Natural killer cell (primary cell): ENCODE data around the gene ARSG. TPM values are rescaled to one million over a fixed set of nuclear protein-coding genes. Genes with fewer than 3 reads are reported as not detected.
A peak's percentile ranks its signal among the peaks of the same experiment; 100 is the strongest.

Experiments used
- ATAC-seq, 3 donors: fragments of 150-1000 bp in 2 of 3; fragments of 200-7000 bp in 1 of 3; cut with Tn5 transposase; 1 replicate in 1 of 3; 2 replicates in 2 of 3; pipeline ENCODE4 v1.10.0; 2021; ENCODE audit warnings: mild to moderate bottlenecking in 2 of 3, moderate library complexity in 2 of 3
- DNase-seq, 2 donors: peaks; one replicate each; pipeline versions ENCODE4 v3.0.0 to v3.0.0-alpha.2; 2013 to 2021; ENCODE audit warnings: mixed read lengths in 1 of 2
- H3K27ac ChIP-seq: one replicate; pipeline ENCODE4 v1.5.1; 2013; ENCODE audit warnings: mild to moderate bottlenecking, low read length
- H3K27me3 ChIP-seq: one replicate; pipeline ENCODE4 v1.6.1; 2013; ENCODE audit warnings: low read length; ENCODE audit not compliant: control insufficient read depth, insufficient read depth
- H3K36me3 ChIP-seq: one replicate; pipeline ENCODE4 v1.6.1; 2013; ENCODE audit warnings: low read length; ENCODE audit not compliant: control insufficient read depth, insufficient read depth
- H3K4me1 ChIP-seq: one replicate; pipeline ENCODE4 v1.6.1; 2013; ENCODE audit warnings: low read length; ENCODE audit not compliant: control insufficient read depth, insufficient read depth
- H3K4me3 ChIP-seq: one replicate; pipeline ENCODE4 v1.5.1; 2013; ENCODE audit warnings: low read length
- H3K9me3 ChIP-seq: one replicate; pipeline ENCODE4 v1.6.1; 2013; ENCODE audit warnings: low read length; ENCODE audit not compliant: control insufficient read depth, insufficient read depth
- H3K27ac Mint-ChIP-seq, 2 donors: one replicate each; pipeline ENCODE4 v1.8.0; 2022; ENCODE audit warnings: mild to moderate bottlenecking in 2 of 2, mixed read lengths in 2 of 2, moderate library complexity in 1 of 2
- H3K27me3 Mint-ChIP-seq, 2 donors: one replicate each; pipeline ENCODE4 v1.8.0; 2022; ENCODE audit warnings: low read depth in 2 of 2, mixed read lengths in 2 of 2
- H3K36me3 Mint-ChIP-seq: one replicate; pipeline ENCODE4 v1.8.0; 2022; ENCODE audit warnings: mixed read lengths
- H3K4me1 Mint-ChIP-seq, 2 donors: one replicate each; pipeline ENCODE4 v1.8.0; 2022; ENCODE audit warnings: mixed read lengths in 2 of 2
- H3K4me3 Mint-ChIP-seq: one replicate; pipeline ENCODE4 v1.8.0; 2022; ENCODE audit warnings: mild to moderate bottlenecking, moderate library complexity, mixed read lengths
- H3K9me3 Mint-ChIP-seq, 2 donors: one replicate each; pipeline ENCODE4 v1.8.0; 2022; ENCODE audit warnings: mixed read lengths in 2 of 2
- WGBS: methylation state at CpG from one replicate; pipeline ENCODE4 v1.1.7; 2013; ENCODE audit warnings: missing lambda C conversion rate; ENCODE audit not compliant: insufficient coverage; 5-methylcytosine and 5-hydroxymethylcytosine counted together
- intact Hi-C: fragments of 100-400 bp; cut with micrococcal nuclease; formaldehyde crosslinking; loops from one replicate; pipeline ENCODE4 v1.14.2; 2022
- total RNA-seq, 4 donors: library from RNA; stranded (reverse); fragments of 120-200 nt in 1 of 4; gene quantifications; one replicate each; pipeline versions ENCODE4 v1.2.3 to v1.2.4, GENCODE V29; 2013 to 2022
- TF ChIP-seq, protein P1 (sequence below): fragments of 200-600 bp; IDR thresholded peaks from one replicate; pipeline ENCODE4 v1.8.0; 2022; ENCODE audit warnings: antibody characterized with exemption

Gene ARSG
- total RNA-seq, 3 donors from 2014 or later (not counting 1 experiment from before 2014, with no cell fraction given) = 34.8 to 52.3 (median 39.3) TPM

DNA sequence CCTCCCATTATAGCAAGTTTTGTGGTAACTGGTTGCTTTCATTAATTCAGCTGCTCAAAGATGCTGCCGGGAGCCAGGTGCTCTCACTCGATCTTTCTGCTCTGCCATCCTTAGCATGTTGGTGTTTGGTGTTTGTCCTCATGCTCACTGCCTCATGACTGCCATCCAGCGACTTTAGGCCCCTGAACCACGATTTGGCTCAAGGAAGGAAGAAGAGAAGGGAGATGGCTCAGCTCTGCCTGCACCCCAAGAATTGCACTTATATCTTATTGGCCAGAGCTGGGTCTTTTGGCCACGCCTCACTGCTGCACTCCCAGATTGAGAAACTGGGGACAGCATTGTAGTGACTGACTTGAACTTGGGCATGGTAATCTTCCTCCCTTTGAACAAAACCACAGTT, 52.7 kb downstream of the ARSG start:
- Mint-ChIP-seq H3K27ac (peak overlapping the region; percentile 96 to 98), H3K4me1 (peaks cover 54 to 68% of the 10 kb centered on the region in 2 donors), H3K9me3 (no peaks in the 10 kb centered on the region), H3K27me3 (no peaks in the 10 kb centered on the region), H3K36me3 (no peaks in the 10 kb centered on the region), H3K4me3 (no peak overlapping the region)
- intact Hi-C loops = no loop called here
- TF ChIP-seq, protein P1, sequence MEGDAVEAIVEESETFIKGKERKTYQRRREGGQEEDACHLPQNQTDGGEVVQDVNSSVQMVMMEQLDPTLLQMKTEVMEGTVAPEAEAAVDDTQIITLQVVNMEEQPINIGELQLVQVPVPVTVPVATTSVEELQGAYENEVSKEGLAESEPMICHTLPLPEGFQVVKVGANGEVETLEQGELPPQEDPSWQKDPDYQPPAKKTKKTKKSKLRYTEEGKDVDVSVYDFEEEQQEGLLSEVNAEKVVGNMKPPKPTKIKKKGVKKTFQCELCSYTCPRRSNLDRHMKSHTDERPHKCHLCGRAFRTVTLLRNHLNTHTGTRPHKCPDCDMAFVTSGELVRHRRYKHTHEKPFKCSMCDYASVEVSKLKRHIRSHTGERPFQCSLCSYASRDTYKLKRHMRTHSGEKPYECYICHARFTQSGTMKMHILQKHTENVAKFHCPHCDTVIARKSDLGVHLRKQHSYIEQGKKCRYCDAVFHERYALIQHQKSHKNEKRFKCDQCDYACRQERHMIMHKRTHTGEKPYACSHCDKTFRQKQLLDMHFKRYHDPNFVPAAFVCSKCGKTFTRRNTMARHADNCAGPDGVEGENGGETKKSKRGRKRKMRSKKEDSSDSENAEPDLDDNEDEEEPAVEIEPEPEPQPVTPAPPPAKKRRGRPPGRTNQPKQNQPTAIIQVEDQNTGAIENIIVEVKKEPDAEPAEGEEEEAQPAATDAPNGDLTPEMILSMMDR = no peak
- no peaks in the 10 kb centered on the region for H3K9me3 ChIP-seq
- no peak overlapping the region for H3K4me3 ChIP-seq
- WGBS = 58% methylated on average over 5 of the region's 5 CpGs
- H3K36me3 ChIP-seq = no peaks in the 10 kb centered on the region
- H3K4me1 ChIP-seq = peaks cover 61% of the 10 kb centered on the region
- no peak for ATAC-seq
- DNase-seq = peak in 1 of 2 donors; percentile 50
- peak overlapping the region; percentile 81 for H3K27ac ChIP-seq
- no peaks in the 10 kb centered on the region for H3K27me3 ChIP-seq

DNA sequence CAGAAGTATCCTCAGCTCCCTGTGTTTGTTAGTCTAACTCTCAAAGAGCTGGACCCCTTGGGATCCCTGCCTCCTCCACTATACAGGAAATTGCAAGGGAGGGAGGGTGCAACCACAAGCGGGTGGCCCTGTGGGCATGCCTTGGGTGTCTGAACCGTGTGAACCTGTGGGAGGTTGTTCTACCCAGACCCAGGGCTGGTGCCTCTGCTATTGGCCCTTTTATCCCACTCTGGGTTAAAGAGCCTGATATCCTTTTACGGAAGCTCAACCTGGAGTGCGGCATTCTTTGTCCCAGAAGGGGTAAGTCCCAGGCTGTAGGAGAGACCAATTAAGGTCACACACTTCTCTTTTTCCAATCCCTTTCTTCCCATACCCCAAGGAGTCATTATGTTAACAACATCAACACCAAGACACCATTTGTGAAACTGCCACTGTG, 53.4 kb downstream of the ARSG start:
- Histone ChIP-seq H3K27me3 (no peaks in the 10 kb centered on the region), H3K27ac (peak overlapping the region; percentile 81), H3K4me1 (peaks cover 68% of the 10 kb centered on the region), H3K4me3 (no peak overlapping the region), H3K36me3 (no peaks in the 10 kb centered on the region), H3K9me3 (no peaks in the 10 kb centered on the region)
- Mint-ChIP-seq H3K9me3 (no peaks in the 10 kb centered on the region), H3K4me3 (peak overlapping the region; percentile 66), H3K36me3 (no peaks in the 10 kb centered on the region), H3K4me1 (peaks cover 62 to 76% of the 10 kb centered on the region in 2 donors), H3K27ac (peak overlapping the region; percentile 96 to 98), H3K27me3 (no peaks in the 10 kb centered on the region)
- TF ChIP-seq, protein P1 = no peak
- 25% methylated on average over 4 of the region's 4 CpGs for WGBS
- ATAC-seq (peak; percentile 57 to 71 (median 66)), DNase-seq (peak; percentile 39 to 76)
- intact Hi-C loops = no loop called here

DNA sequence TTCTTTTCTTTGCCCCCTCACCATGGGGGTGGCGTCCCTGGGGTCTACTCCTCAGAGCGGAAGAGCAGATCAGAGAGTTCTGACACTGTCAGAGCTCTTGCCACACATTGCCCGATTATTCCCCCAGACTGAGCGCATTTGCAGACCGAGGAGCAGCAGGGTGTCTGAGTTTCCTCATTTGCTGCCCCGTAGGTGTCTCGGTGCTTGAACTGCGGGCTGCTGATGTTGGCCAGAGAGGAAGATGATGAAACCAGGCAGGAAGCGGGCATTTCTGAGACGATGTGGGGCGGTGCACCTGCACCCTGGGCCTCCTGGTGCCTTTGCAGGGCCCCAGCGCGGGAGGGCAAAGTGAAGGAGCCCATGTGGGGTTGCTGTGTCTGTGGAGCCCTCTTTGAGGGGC, 55.2 kb downstream of the ARSG start:
- Histone ChIP-seq H3K4me1 (peaks cover 72% of the 10 kb centered on the region), H3K9me3 (no peaks in the 10 kb centered on the region), H3K4me3 (no peak overlapping the region), H3K27me3 (no peaks in the 10 kb centered on the region), H3K27ac (peak overlapping the region; percentile 81), H3K36me3 (no peaks in the 10 kb centered on the region)
- DNase-seq (peak; percentile 59 to 79), ATAC-seq (peak; percentile 77 to 89 (median 81))
- Mint-ChIP-seq H3K9me3 (no peaks in the 10 kb centered on the region), H3K27me3 (no peaks in the 10 kb centered on the region), H3K4me3 (peak overlapping the region; percentile 88), H3K4me1 (peaks cover 71 to 80% of the 10 kb centered on the region in 2 donors), H3K36me3 (no peaks in the 10 kb centered on the region), H3K27ac (peak overlapping the region; percentile 96 to 98)
- WGBS = under 1% methylated on average over 13 of the region's 13 CpGs
- intact Hi-C loops = loop anchor here (1.0 to 2.0 kb wide), 3 partner anchors 10 to 166 kb away; no protein-coding TSS in a partner anchor
- TF ChIP-seq, protein P1 = no peak

DNA sequence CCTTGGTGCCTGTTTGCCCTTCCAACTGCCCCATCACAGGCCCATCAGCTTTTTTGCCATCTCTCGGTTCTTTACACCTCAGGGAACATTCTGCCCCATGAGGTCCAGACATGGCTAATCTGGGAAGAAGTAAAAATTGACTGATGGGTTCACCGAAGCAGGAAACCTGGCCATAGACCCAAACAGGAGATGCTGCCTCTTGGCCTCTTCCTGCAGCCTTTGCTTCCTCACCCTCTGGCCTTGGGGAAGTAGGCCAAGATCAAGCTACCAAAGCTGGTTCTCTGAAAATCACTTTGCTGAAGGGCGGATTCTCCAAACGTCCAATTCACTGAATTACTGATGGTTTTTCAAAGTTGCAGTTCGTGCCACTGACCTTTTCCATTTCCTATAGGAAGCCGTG, 56.1 kb downstream of the ARSG start:
- Mint-ChIP-seq H3K4me3 (peak overlapping the region; percentile 88), H3K9me3 (no peaks in the 10 kb centered on the region), H3K36me3 (no peaks in the 10 kb centered on the region), H3K27ac (peak overlapping the region; percentile 96 to 98), H3K4me1 (peaks cover 80 to 84% of the 10 kb centered on the region in 2 donors), H3K27me3 (no peaks in the 10 kb centered on the region)
- peak overlapping the region; percentile 81 for H3K27ac ChIP-seq
- no peaks in the 10 kb centered on the region for H3K36me3 ChIP-seq
- intact Hi-C loops = loop anchor here (2.0 kb wide), 2 partner anchors 51 to 167 kb away; no protein-coding TSS in a partner anchor
- peak in 1 of 2 donors; percentile 22 for DNase-seq
- H3K9me3 ChIP-seq = no peaks in the 10 kb centered on the region
- WGBS = 85% methylated on average over 6 of the region's 6 CpGs
- H3K27me3 ChIP-seq = no peaks in the 10 kb centered on the region
- H3K4me1 ChIP-seq = peaks cover 80% of the 10 kb centered on the region
- ATAC-seq = no peak
- TF ChIP-seq, protein P1 = no peak
- H3K4me3 ChIP-seq = no peak overlapping the region
